Endodermal cell (in vitro differentiated cells): Measurements from ENCODE around the gene SERINC2. TPM values are rescaled to one million over a fixed set of nuclear protein-coding genes. Genes with fewer than 3 reads are reported as not detected.

ENCODE experiments used
- DNase-seq: peaks from one replicate; pipeline ENCODE4 v3.0.0-alpha.2; 2017
- H3K27ac ChIP-seq: 2 replicates; pipeline ENCODE4 v1.5.1; 2013; ENCODE audit warnings: mild to moderate bottlenecking, low read depth, low read length, moderate library complexity
- H3K27me3 ChIP-seq: 2 replicates; pipeline ENCODE4 v1.6.1; 2013; ENCODE audit warnings: mild to moderate bottlenecking, low read length, moderate library complexity; ENCODE audit not compliant: insufficient read depth, control insufficient read depth, poor library complexity, severe bottlenecking
- H3K36me3 ChIP-seq: 2 replicates; pipeline ENCODE4 v1.7.0; 2013; ENCODE audit warnings: mild to moderate bottlenecking, low read length, moderate library complexity; ENCODE audit not compliant: control insufficient read depth, insufficient read depth
- H3K4me1 ChIP-seq: one replicate; pipeline ENCODE4 v1.7.0; 2013; ENCODE audit warnings: low read length; ENCODE audit not compliant: control insufficient read depth, insufficient read depth
- H3K4me3 ChIP-seq: 2 replicates; pipeline ENCODE4 v1.5.1; 2013; ENCODE audit warnings: mild to moderate bottlenecking, low read length, moderate library complexity
- H3K9ac ChIP-seq: 2 replicates; pipeline ENCODE4 v1.6.1; 2013; ENCODE audit warnings: mild to moderate bottlenecking, low read length, moderate library complexity; ENCODE audit not compliant: poor library complexity, severe bottlenecking; ENCODE audit errors: extremely low read depth
- H3K9me3 ChIP-seq: 2 replicates; pipeline ENCODE4 v1.6.1; 2013; ENCODE audit warnings: mild to moderate bottlenecking, low read length, moderate library complexity; ENCODE audit not compliant: control insufficient read depth
- H3K27ac Mint-ChIP-seq: 2 replicates; pipeline ENCODE4 v1.8.0; 2020; ENCODE audit warnings: mixed read lengths
- H3K27me3 Mint-ChIP-seq: 2 replicates; pipeline ENCODE4 v1.8.0; 2021; ENCODE audit warnings: mild to moderate bottlenecking, mixed read lengths; ENCODE audit not compliant: insufficient read depth
- H3K36me3 Mint-ChIP-seq: 2 replicates; pipeline ENCODE4 v1.8.0; 2020; ENCODE audit warnings: low read depth, mixed read lengths
- H3K4me1 Mint-ChIP-seq: 2 replicates; pipeline ENCODE4 v1.8.0; 2020; ENCODE audit warnings: mixed read lengths
- H3K4me3 Mint-ChIP-seq: 2 replicates; pipeline ENCODE4 v1.8.0; 2020; ENCODE audit warnings: mild to moderate bottlenecking, moderate library complexity, mixed read lengths
- H3K9me3 Mint-ChIP-seq: 2 replicates; pipeline ENCODE4 v1.8.0; 2020; ENCODE audit warnings: mild to moderate bottlenecking, mixed read lengths
- CTCF ChIP-seq: fragments of 200-600 bp; sonication (generic); conservative IDR thresholded peaks from 2 replicates; pipeline ENCODE4 v1.5.0; 2021; ENCODE audit warnings: antibody characterized with exemption, mild to moderate bottlenecking
- WGBS, 2 experiments: methylation state at CpG; one replicate each; pipeline versions ENCODE4 v1.1.5 to v1.1.7; 2013; ENCODE audit warnings: missing lambda C conversion rate in 2 of 2, mixed read lengths in 1 of 2; ENCODE audit not compliant: insufficient coverage in 1 of 2, insufficient read length in 1 of 2; 5-methylcytosine and 5-hydroxymethylcytosine counted together
- total RNA-seq, 2 donors: library from RNA; stranded (reverse); fragmentation: NEBNext Ultra II Directional in 1 of 2; extraction: Animal tissue kit (Norgen Biotek cat#: 25700) in 1 of 2; gene quantifications; 2 replicates in 1 of 2; 3 replicates in 1 of 2; pipeline ENCODE4 v1.2.1, GENCODE V29; 2021

The SERINC2 gene
- total RNA-seq, 2 donors from 2014 or later = 25.9 to 35.1 TPM

- no peak overlapping the region for H3K27ac Mint-ChIP-seq
- H3K36me3 ChIP-seq = no peaks in the 10 kb centered on the region
- H3K4me1 Mint-ChIP-seq = peaks cover 11% of the 10 kb centered on the region
These were observed 808 bp upstream of the SERINC2 start for GRCh38 chr1:31412205-31412604.

GRCh38 chr1:31413405-31414001 is 490 bp downstream of the SERINC2 start:
- peak overlapping the region; percentile 55 for H3K9ac ChIP-seq
- no peaks in the 10 kb centered on the region for H3K36me3 ChIP-seq
- peaks cover 7% of the 10 kb centered on the region for H3K36me3 Mint-ChIP-seq
- peak overlapping the region; percentile 81 for H3K27ac Mint-ChIP-seq
- 0% methylated on average over 14 to 54 of the region's 54 CpGs for WGBS, 2 experiments
- no peaks in the 10 kb centered on the region for H3K9me3 Mint-ChIP-seq
- H3K27ac ChIP-seq = peak overlapping the region; percentile 96
- peaks cover 25% of the 10 kb centered on the region for H3K27me3 ChIP-seq
- peaks cover 5% of the 10 kb centered on the region for H3K4me1 ChIP-seq
- peaks cover 25% of the 10 kb centered on the region for H3K27me3 Mint-ChIP-seq
- H3K9me3 ChIP-seq = no peaks in the 10 kb centered on the region
- peak; percentile 84 for DNase-seq
- peaks cover 10% of the 10 kb centered on the region for H3K4me1 Mint-ChIP-seq
- H3K4me3 ChIP-seq = peak overlapping the region; percentile 89
- H3K4me3 Mint-ChIP-seq = peak overlapping the region; percentile 96
- TF ChIP-seq CTCF = no peak

More at GRCh38 chr1:31412205-31412604, 808 bp upstream of the SERINC2 start:
- Mint-ChIP-seq H3K4me3 (peak overlapping the region; percentile 96), H3K27me3 (peaks cover 25% of the 10 kb centered on the region), H3K9me3 (no peaks in the 10 kb centered on the region), H3K36me3 (peaks cover 7% of the 10 kb centered on the region)
- TF ChIP-seq CTCF = no peak
- no peak overlapping the region for H3K4me3 ChIP-seq
- peaks cover 25% of the 10 kb centered on the region for H3K27me3 ChIP-seq
- no peak for DNase-seq
- no peak overlapping the region for H3K9ac ChIP-seq
- peaks cover 5% of the 10 kb centered on the region for H3K4me1 ChIP-seq
- 73 to 78% methylated on average over 2 of the region's 2 CpGs for WGBS, 2 experiments
- H3K27ac ChIP-seq = no peak overlapping the region
- H3K9me3 ChIP-seq = no peaks in the 10 kb centered on the region

- Mint-ChIP-seq H3K27ac (no peak overlapping the region), H3K36me3 (peaks cover 7% of the 10 kb centered on the region), H3K9me3 (no peaks in the 10 kb centered on the region), H3K4me1 (peaks cover 7% of the 10 kb centered on the region), H3K4me3 (peak overlapping the region; percentile 96), H3K27me3 (peaks cover 21% of the 10 kb centered on the region)
- peak overlapping the region; percentile 96 for H3K27ac ChIP-seq
- DNase-seq = no peak
- peaks cover 25% of the 10 kb centered on the region for H3K27me3 ChIP-seq
- no peak for TF ChIP-seq CTCF
- no peak overlapping the region for H3K9ac ChIP-seq
- H3K4me3 ChIP-seq = peak overlapping the region; percentile 89
- peaks cover 5% of the 10 kb centered on the region for H3K4me1 ChIP-seq
- H3K36me3 ChIP-seq = no peaks in the 10 kb centered on the region
- no peaks in the 10 kb centered on the region for H3K9me3 ChIP-seq
- 93 to 96% methylated on average over 3 to 4 of the region's 4 CpGs for WGBS, 2 experiments
These were observed 2.0 kb downstream of the SERINC2 start for GRCh38 chr1:31414980-31415370.
